HG02610 (cell line): ENCODE data around the gene VCX3B.
"Not testable (repeated sequence)": the region's sequence is repeated elsewhere in the genome, so short reads cannot be mapped to it uniquely, and the experiment has no call there.

Experiments used
- ATAC-seq: cut with Tn5 transposase; IDR thresholded peaks from one replicate; pipeline ENCODE4 v1.9.1; 2021; ENCODE audit warnings: mild to moderate bottlenecking, moderate library complexity; ENCODE audit not compliant: unreplicated experiment

Gene VCX3B

DNA sequence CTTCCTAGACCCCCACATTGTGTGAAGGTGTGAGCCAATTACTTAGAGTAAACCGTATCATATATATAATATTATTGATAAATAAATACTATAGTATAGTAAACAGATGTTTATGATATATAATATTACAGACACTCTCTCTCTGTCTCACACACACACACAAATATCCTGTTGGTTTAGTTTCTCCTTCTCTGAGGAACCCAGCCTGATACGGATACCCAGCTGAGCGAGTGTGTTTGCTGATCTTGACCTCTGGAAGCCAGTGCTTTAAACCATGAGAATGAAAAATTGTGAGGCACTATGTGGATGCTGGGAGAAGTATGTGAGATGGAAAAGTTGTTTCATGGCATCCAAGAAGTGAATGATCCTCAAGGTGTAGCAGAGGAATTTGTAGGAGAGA lies at the start of gene VCX3B:
Gene VCX3B, plus strand, starts transcription at position 301 of the 400 bp plus-strand sequence. CDS start 621 bp downstream, outside the sequence.
- ATAC-seq = not testable (repeated sequence)

DNA sequence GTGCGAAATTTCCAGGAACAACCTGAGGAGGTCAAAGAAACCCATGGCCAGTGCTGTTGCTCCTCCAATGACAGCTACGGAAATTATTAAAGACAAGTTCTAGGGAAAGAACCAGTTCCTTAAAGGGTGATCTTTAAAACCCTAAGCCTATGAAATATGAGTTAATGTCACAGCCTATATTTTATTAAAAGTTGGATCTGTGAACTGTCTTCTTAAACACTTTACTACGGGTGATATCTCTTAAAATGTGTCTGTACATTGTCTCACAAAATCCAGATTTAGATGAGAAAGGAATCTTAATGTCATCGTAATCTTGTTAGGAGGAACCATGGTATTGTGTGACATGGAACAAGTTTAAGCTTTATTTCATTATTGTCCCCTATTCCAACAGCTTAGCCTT lies 46.3 kb upstream of the VCX3B start:
- no peak for ATAC-seq

- no peak for ATAC-seq
Observed at GRCh38 chrX:8424912-8425311, 39.7 kb upstream of the VCX3B start.

GRCh38 chrX:8429692-8430249 lies 34.9 kb upstream of the VCX3B start:
- no peak for ATAC-seq

GRCh38 chrX:8430444-8430843 lies 34.2 kb upstream of the VCX3B start:
- no peak for ATAC-seq

- ATAC-seq = no peak
Observed at GRCh38 chrX:8432396-8432795, 32.2 kb upstream of the VCX3B start.

- no peak for ATAC-seq
Observed at GRCh38 chrX:8433109-8434062, 31.2 kb upstream of the VCX3B start.

DNA sequence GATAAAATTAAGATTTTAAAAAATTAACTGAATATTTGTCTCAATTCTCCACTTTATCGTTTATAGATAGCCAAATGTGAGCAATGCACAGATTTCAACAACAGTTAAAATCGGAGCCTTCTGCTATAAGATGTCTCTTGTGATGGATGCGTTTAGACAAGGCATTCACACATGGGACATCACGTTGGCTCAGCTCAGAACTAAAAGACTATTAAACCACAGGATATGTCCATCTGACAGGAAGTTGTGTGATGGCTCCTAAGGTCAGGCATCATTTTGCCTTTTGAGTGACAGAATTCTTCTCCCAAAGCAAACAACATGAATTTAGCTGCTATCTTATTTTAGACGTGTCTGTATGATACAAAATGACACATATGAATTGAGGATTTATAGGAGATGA lies 17.3 kb upstream of the VCX3B start:
- no peak for ATAC-seq

GRCh38 chrX:8452343-8452742 lies 12.3 kb upstream of the VCX3B start:
- ATAC-seq = not testable (repeated sequence)

GRCh38 chrX:8453611-8454010 lies 11.0 kb upstream of the VCX3B start:
- ATAC-seq = no peak

- no peak for ATAC-seq
Observed at GRCh38 chrX:8455557-8455956, 9.1 kb upstream of the VCX3B start.

- no peak for ATAC-seq
Observed at GRCh38 chrX:8462488-8462887, 2.1 kb upstream of the VCX3B start.

DNA sequence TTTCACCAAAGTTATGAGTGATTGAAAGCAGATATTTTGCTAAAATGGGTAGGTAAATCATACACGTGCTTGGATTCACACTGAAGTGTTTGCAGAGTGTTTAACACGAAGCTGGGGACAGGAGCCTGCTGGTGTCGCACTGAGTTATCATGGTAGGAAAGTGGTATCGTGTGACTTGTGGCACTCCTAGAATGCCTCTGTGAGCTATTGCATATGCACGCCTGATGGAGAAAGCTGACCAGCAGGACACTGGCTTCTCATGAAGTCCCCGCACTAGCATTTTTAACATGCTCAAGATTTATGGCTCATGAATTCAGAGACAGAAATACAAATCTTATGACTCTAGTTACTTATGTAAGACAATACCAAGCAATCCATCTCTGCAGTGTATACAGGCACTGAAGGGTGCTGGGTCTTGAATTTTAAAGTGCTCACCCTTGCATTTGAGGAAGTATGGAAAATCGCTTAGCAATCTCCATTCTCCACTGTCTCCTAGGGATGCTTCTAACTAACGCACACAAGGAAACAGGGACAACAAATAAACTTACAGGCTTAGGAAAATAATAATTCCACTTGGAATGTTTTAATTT lies 19.8 kb downstream of the VCX3B start:
- ATAC-seq = no peak

DNA sequence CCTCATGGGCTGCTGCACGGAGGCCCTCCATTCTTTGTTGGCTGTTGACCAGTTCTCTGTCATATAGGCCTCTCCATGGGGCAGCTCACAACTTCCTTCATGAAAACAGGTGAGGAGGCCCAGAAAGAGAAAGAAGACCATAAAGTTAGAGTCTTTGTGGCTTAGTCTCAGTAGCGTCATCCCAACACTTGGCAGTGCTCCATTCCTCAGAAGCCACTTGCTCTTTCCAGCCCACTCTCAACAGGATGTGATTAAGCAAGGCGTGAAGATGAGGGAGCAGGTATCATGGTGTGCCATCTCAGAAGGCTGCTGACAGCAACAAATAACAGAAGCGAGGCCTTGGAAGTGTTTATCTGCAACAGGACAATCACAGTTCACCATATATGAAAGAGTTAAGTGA lies 30.4 kb downstream of the VCX3B start:
- ATAC-seq = not testable (repeated sequence)

DNA sequence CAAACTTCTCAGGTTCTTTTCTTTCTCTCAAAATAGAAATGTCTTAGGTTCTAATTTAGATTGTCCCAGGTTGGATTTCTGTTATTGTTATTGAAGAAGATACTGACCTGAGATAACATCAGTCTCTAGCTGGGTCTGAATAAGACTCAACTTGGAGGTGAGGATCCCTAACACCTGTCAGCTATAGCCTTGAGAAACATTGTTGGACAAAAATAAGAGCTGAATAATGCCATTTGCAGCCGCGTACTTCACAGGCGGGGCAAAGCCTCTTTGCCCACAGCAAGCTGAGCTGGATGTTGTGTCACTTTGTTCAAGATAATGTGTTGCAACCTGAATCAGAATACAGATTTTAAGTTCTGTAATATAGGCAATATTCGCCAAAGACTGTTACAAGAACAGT lies 35.6 kb downstream of the VCX3B start:
- no peak for ATAC-seq

DNA sequence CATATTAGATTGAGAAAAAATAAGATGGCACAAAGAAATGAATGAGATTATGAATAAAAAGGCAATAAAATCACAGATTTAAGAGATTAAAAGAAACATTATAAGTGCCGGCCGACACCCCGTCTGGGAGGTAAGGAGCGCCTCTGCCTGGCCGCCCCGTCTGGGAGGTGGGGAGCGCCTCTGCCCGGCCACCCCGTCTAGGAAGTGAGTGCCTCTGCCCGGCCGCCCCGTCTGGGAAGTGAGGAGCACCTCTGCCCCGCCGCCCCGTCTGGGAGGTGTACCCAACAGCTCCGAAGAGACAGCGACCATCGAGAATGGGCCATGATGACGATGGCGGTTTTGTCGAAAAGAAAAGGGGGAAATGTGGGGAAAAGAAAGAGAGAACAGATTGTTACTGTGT lies 37.5 kb downstream of the VCX3B start:
- not testable (repeated sequence) for ATAC-seq

DNA sequence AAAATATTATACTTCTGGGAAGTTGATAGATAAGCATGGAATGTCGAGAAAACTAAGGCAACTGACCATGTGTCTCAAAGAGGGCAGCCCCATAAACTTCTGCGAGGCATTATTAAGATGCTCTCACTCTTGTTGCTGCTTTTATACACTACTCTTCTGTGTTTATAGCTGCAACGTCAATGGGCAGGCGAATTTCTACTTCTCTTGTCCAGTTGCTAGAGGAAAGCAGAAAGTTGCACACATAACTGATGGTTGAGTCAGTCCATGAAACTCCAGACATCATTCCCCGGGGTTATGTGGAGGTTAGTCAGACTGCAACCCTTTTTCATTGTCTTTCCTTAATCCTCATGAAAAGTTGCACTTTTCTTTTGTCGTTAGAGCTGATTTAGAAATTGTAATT lies 39.8 kb downstream of the VCX3B start:
- no peak for ATAC-seq
